GM12873 (cell line): Measurements from ENCODE around the gene CHM.

Experiments
- CTCF ChIP-seq: IDR thresholded peaks from 2 replicates; pipeline ENCODE4 v1.5.1; 2012; ENCODE audit warnings: low read depth, mild to moderate bottlenecking, moderate library complexity, low read length, control low read depth; ENCODE audit not compliant: insufficient read depth; ENCODE audit errors: missing control alignments

Gene CHM

DNA sequence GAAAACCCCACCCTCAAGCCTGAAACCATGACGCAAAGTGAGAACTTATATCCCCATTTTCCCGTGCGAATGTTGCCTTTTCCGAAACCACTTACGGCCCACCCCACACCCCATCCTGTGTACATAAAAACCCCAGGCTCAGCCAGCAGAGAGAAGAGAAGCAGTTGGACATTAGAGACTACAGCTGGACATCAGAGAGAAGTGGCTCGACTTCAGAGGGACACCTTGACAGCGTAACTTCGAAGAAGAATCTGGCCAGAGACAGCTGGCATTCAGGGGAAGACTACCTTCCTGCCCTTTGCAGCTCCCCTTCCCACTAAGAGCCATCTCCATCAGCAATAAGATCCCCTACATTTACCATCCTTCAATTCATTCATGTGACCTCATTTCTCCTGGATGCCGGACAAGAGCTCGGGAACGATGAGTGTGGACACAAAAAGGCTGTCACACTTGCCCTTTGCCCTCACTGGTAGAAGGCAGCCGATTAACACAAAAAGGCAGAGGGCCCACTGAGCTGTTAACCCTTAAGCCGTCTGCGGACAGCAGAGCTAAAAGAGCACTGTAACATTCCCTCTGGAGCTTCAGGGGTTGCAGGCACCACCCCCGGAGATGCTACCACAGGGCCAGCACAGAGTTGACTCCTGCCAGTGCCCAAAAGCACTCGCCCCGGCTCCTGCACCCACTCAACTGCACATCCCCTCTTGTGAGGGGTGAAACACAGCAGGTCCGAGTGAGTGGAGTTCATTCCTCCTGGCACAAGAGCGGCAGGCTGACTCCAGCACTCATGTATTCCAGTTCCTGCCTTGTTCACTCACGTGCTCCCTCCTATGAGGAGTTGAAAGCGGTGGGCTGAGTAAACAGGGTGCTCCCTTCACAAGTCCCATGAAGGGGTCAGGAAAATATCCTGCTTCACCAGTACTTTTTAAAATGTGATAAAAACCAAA is 7.5 kb downstream of the CHM start:
- TF ChIP-seq CTCF = no peak

DNA sequence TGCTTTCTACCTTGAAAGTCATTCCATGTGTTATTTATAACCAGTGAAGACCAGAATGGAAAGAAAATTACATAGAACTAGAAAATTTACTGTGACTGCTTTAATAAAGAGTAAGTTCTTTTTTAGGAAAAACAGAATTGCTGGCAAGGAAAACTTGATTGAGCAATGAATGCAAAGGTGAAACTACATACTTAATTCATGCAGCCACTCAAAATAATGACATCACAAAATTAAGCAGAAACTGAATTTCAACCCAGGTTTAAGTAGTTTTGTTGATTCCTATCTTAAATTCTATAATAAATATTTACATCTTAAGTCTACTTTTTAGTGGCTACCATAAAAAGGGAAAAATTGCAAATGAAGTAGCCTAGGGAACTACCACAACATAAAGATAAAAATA is 14.0 kb downstream of the CHM start:
- TF ChIP-seq CTCF = no peak

DNA sequence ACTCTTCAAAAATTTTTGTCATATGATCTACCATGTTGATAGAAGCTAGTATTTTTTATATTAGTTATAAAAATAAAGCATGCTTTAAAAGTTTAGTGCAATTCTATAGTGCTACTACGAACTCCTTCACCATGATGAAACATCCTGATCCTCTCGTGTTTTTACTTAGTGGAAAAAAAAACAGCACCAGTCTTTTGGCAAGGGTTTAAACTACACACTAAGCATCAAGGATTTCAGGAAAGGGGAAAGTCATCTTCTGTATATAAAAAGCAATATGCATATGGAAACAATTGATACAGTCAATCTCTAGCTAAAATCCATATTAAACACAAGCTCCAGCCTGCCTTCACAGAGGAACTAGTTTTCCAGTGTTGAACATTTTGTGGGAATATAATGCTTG is 18.7 kb downstream of the CHM start:
- TF ChIP-seq CTCF = no peak

- no peak for TF ChIP-seq CTCF
These were observed 23.5 kb downstream of the CHM start for GRCh38 chrX:86023811-86024210.

- no peak for TF ChIP-seq CTCF
These were observed 25.6 kb downstream of the CHM start for GRCh38 chrX:86021652-86022289.

GRCh38 chrX:86016139-86016538 is 31.2 kb downstream of the CHM start:
- TF ChIP-seq CTCF = no peak

DNA sequence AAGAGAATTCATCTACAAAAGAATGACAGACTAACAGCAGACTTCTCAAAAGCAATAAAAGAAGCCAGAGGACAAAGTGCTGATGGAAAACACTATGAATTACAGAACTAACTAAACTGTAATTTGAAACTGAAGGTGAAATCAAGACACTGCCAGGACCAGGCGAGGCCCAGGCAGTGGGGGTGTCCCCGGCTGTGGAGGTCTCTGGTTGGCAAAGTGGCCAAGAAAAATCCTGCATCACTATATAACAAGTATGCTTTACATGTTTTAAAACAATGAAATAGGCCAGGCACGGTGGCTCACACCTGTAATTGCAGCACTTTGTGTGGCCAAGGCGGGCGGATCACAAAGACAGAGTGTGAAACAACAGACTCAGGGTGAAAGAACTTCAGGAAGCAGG is 32.9 kb downstream of the CHM start:
- no peak for TF ChIP-seq CTCF
